Panc1 (cell line): ENCODE results near the gene CXCR5. TPM values are rescaled to one million over a fixed set of nuclear protein-coding genes. Genes with fewer than 3 reads are reported as not detected.

Experiments
- ATAC-seq: fragments of 200-7000 bp; cut with Tn5 transposase; 2 replicates; pipeline ENCODE4 v1.9.1; 2020; ENCODE audit warnings: mild to moderate bottlenecking, moderate library complexity
- BruUV-seq: library from RNA; stranded (reverse); fragments of 400-500 nt; replicated peaks from 2 replicates; lab custom pipeline; 2021; lab: Mats Ljungman, UMichigan
- CTCF ChIA-PET: fragments of 300-600 bp; sonication (Branson Sonifier 250); formaldehyde crosslinking; loops from one replicate; lab custom pipeline; 2022; ENCODE audit warnings: antibody characterized with exemption; lab: Charles Lee
- POLR2A ChIA-PET: fragments of 300-600 bp; sonication (Branson Sonifier 250); formaldehyde crosslinking; loops from one replicate; lab custom pipeline; 2022; ENCODE audit warnings: antibody characterized with exemption; lab: Charles Lee
- DNase-seq: peaks from one replicate; pipeline ENCODE4 v3.0.0-alpha.2; 2010; ENCODE audit warnings: low read depth, low spot score
- H3K27ac ChIP-seq: 2 replicates; pipeline ENCODE4 v1.5.1; 2011; ENCODE audit warnings: mild to moderate bottlenecking, low read length, inconsistent platforms
- H3K27me3 ChIP-seq: fragments of 200-500 bp; sonication (Bioruptor generic); 2 replicates; pipeline ENCODE4 v1.6.0; 2014; ENCODE audit warnings: low read length, inconsistent platforms; ENCODE audit not compliant: control insufficient read depth, insufficient read depth
- H3K36me3 ChIP-seq: fragments of 200-500 bp; sonication (Bioruptor generic); 2 replicates; pipeline ENCODE4 v1.5.1; 2014; ENCODE audit warnings: inconsistent platforms, mild to moderate bottlenecking, low read length, moderate library complexity; ENCODE audit not compliant: control insufficient read depth, insufficient read depth
- H3K4me1 ChIP-seq: 2 replicates; pipeline ENCODE4 v1.5.1; 2011; ENCODE audit warnings: inconsistent platforms, mild to moderate bottlenecking, low read length, moderate library complexity; ENCODE audit not compliant: control insufficient read depth, insufficient read depth
- H3K4me3 ChIP-seq, 2 experiments: 2 replicates each; pipeline ENCODE4 v1.5.1; 2011 to 2012; ENCODE audit warnings: low read depth in 2 of 2, low read length in 2 of 2, mild to moderate bottlenecking in 2 of 2, inconsistent platforms in 1 of 2, moderate library complexity in 1 of 2
- H3K9me3 ChIP-seq: fragments of 200-500 bp; sonication (Bioruptor generic); 2 replicates; pipeline ENCODE4 v1.5.1; 2014; ENCODE audit warnings: low read depth, mild to moderate bottlenecking, inconsistent platforms, low read length, moderate library complexity; ENCODE audit not compliant: control insufficient read depth, insufficient read depth
- POLR2AphosphoS5 ChIP-seq: IDR thresholded peaks from 2 replicates; pipeline ENCODE4 v1.6.1; 2012; ENCODE audit warnings: mild to moderate bottlenecking, low read depth, low read length, moderate library complexity
- SIN3A ChIP-seq: IDR thresholded peaks from 2 replicates; pipeline ENCODE4 v1.6.1; 2012; ENCODE audit warnings: low read depth, mild to moderate bottlenecking, low read length, moderate library complexity, borderline replicate concordance; ENCODE audit not compliant: insufficient read depth
- TCF7L2 ChIP-seq: IDR thresholded peaks from 2 replicates; pipeline ENCODE4 v1.6.1; 2011; ENCODE audit warnings: mild to moderate bottlenecking, low read depth, low read length, inconsistent platforms
- in situ Hi-C: cut with HindIII; loops from 2 replicates; pipeline ENCODE4 v1.10.0; 2016; ENCODE audit warnings: low sequenced_read_pairs, low pct_unique_long_range_greater_than_20kb
- intact Hi-C: fragments of 100-400 bp; cut with micrococcal nuclease; formaldehyde crosslinking; loops from one replicate; pipeline ENCODE4 v1.10.0; 2022; ENCODE audit not compliant: unreplicated experiment
- total RNA-seq: library from RNA; stranded (reverse); gene quantifications from one replicate; pipeline ENCODE4 v1.2.1, GENCODE V29; 2021; ENCODE audit not compliant: unreplicated experiment
- TF ChIP-seq, protein P1 (sequence below), 2 experiments: IDR thresholded peaks; 2 replicates each; pipeline ENCODE4 v1.6.1; 2011 to 2012; ENCODE audit warnings: low read depth in 2 of 2, control low read depth in 1 of 2, low read length in 1 of 2, mild to moderate bottlenecking in 1 of 2, moderate library complexity in 1 of 2; ENCODE audit not compliant: insufficient read depth in 1 of 2
- TF ChIP-seq, protein P2 (sequence below): fragments of 450-650 bp; IDR thresholded peaks from 2 replicates; pipeline ENCODE4 v1.5.1; 2017; ENCODE audit warnings: mild to moderate bottlenecking

CXCR5 gene
- total RNA-seq, 1 experiment from 2014 or later: not detected

DNA sequence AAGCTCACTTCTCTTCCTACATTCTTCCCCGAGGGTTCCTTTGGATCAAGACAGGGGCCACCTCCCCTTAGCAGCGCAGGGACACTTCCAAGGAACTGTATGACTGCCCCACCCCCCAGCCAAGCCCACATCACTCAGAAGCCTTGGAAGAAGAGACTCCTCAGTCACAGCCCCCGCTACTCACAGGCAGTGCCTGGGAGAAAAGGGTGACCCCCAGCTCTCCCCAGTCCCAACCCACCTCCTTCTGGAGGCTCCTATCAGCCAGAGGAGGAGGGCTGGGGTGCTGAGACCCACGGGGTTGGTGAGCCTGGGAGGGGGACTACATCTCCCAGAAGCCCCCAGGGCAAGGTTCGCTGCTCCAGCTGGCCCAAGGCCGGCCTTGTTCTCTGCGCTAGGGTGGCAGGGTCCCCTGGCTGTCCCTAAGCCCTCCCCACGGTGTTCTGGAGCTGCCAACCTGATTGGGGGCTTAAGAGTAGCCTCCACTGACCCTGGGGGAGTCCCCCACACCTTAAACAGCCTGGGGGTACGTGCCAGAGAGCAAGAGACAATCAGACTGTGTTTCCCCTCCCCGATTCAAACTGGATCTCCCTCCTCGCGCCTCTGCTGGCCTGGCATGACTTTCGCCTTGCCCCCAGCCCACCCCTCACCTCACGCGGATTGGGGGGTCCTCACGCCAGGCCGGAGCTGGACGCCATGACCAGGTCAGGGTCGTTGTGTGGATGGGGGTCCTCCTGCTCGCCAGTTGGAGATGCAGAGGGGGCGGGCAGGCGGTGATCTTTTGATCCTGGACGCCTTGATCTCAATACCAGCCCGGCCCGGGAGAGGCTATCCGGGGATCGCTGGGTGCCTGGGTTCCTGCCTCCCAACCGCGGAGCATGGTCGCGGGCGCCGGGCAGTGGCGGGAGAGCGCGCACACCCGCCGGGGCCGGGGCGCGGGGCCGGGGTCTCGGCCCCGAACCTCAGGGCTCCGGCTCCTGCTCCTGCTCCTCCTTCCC lies 41.2 kb downstream of the CXCR5 start:
- TF ChIP-seq POLR2AphosphoS5: 0 out of 2 replicates have a peak, but pooled peaks have one; percentile 20
- peak; percentile 25; the same call in 1 of the 2 replicates for TF ChIP-seq SIN3A
- TF ChIP-seq TCF7L2: peak; percentile 95
- TF ChIP-seq, protein P1, sequence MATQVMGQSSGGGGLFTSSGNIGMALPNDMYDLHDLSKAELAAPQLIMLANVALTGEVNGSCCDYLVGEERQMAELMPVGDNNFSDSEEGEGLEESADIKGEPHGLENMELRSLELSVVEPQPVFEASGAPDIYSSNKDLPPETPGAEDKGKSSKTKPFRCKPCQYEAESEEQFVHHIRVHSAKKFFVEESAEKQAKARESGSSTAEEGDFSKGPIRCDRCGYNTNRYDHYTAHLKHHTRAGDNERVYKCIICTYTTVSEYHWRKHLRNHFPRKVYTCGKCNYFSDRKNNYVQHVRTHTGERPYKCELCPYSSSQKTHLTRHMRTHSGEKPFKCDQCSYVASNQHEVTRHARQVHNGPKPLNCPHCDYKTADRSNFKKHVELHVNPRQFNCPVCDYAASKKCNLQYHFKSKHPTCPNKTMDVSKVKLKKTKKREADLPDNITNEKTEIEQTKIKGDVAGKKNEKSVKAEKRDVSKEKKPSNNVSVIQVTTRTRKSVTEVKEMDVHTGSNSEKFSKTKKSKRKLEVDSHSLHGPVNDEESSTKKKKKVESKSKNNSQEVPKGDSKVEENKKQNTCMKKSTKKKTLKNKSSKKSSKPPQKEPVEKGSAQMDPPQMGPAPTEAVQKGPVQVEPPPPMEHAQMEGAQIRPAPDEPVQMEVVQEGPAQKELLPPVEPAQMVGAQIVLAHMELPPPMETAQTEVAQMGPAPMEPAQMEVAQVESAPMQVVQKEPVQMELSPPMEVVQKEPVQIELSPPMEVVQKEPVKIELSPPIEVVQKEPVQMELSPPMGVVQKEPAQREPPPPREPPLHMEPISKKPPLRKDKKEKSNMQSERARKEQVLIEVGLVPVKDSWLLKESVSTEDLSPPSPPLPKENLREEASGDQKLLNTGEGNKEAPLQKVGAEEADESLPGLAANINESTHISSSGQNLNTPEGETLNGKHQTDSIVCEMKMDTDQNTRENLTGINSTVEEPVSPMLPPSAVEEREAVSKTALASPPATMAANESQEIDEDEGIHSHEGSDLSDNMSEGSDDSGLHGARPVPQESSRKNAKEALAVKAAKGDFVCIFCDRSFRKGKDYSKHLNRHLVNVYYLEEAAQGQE (IDR thresholded peaks at IDR 0.05; ENCODE audit: insufficient read depth in 1 of 2, low read depth in 2 of 2, low read length in 1 of 2): no peak
- TF ChIP-seq, protein P2, sequence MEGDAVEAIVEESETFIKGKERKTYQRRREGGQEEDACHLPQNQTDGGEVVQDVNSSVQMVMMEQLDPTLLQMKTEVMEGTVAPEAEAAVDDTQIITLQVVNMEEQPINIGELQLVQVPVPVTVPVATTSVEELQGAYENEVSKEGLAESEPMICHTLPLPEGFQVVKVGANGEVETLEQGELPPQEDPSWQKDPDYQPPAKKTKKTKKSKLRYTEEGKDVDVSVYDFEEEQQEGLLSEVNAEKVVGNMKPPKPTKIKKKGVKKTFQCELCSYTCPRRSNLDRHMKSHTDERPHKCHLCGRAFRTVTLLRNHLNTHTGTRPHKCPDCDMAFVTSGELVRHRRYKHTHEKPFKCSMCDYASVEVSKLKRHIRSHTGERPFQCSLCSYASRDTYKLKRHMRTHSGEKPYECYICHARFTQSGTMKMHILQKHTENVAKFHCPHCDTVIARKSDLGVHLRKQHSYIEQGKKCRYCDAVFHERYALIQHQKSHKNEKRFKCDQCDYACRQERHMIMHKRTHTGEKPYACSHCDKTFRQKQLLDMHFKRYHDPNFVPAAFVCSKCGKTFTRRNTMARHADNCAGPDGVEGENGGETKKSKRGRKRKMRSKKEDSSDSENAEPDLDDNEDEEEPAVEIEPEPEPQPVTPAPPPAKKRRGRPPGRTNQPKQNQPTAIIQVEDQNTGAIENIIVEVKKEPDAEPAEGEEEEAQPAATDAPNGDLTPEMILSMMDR: no peak
- Histone ChIP-seq H3K9me3 (no peaks in the 10 kb centered on the region), H3K4me3 (peak overlapping the region; percentile 81 to 99), H3K27me3 (no peaks in the 10 kb centered on the region), H3K36me3 (no peaks in the 10 kb centered on the region), H3K4me1 (peaks cover 35% of the 10 kb centered on the region), H3K27ac (peak overlapping the region; percentile 97)
- no TSS peak for BruUV-seq
- ChIA-PET POLR2A (interaction anchor here (0.6 to 1.6 kb wide), 5 partner anchors 11 to 641 kb away, joined by 3 to 22 read pairs (median 4); no protein-coding TSS in a partner anchor), CTCF (interaction anchor here (0.8 to 1.0 kb wide), 3 partner anchors 16 to 134 kb away, joined by 3 to 7 read pairs (median 6); partner anchors contain the start of gene DDX6)
- intact Hi-C loops (no loop called here), in situ Hi-C loops (no loop called here)
- ATAC-seq: no peak
- DNase-seq: no peak

- CTCF ChIA-PET: interaction anchor here (0.6 to 1.4 kb wide), 4 partner anchors 18 to 242 kb away, joined by 4 to 6 read pairs (median 5); no protein-coding TSS in a partner anchor
- TF ChIP-seq POLR2AphosphoS5: no peak
- TF ChIP-seq, protein P1 (IDR thresholded peaks at IDR 0.05; ENCODE audit: insufficient read depth in 1 of 2, low read depth in 2 of 2, low read length in 1 of 2): peak in 1 of 2 experiments; percentile 39; a peak in 1 of 4 replicates
- POLR2A ChIA-PET: no interaction called here
- in situ Hi-C loops: no loop called here
- H3K9me3 ChIP-seq: no peaks in the 10 kb centered on the region
- H3K27me3 ChIP-seq: no peaks in the 10 kb centered on the region
- H3K4me1 ChIP-seq: peaks cover 25% of the 10 kb centered on the region
- ATAC-seq (no peak), DNase-seq (no peak)
- peak overlapping the region; percentile 97 for H3K27ac ChIP-seq
- no peaks in the 10 kb centered on the region for H3K36me3 ChIP-seq
- H3K4me3 ChIP-seq: peak overlapping the region; percentile 68 to 72
- no TSS peak for BruUV-seq
- intact Hi-C loops: loop anchor here (1.0 kb wide), 1 partner anchor 20 kb away; no protein-coding TSS in a partner anchor
These were observed 43.9 kb downstream of the CXCR5 start for GRCh38 chr11:118927554-118928100.
